ENCODE results near the gene HOXA9.

Gene HOXA9

DNA sequence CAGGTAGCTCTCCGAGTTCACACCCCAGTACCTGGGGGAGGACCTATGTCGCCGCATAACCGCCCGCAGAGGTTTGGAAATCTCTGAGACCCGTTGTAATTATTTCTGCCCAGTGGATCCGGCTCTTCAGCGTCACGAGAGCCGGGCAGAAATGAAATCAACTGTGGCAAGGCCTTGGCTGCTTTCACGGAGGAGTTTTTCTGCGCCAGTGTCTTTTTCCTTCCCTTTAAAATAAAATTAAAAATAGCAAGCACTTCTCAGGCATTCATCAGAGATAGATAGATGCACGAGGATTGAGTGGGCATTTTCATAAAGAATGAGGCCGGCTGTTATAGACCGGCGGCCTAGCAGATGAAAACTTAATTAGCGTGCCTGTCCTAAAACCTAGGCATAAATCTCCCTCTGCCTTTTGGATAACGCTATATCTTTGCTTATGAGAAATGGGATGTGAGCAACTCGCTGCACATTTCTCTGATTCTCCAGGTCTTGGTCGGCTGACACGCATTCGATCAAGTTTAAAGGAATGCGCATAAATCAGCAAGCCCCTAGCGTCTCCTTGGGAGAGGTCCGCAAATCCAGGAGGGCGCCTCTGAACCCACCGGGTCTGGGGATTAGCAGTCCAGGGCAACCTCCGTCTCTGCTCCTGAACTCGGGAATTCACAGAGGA is 28.1 kb upstream of the HOXA9 start:
- TF ChIP-seq CTCF (IDR thresholded peaks at IDR 0.05; ENCODE audit: low read depth, low read length) = no peak
- Histone ChIP-seq H3K4me3 (ENCODE audit: low read depth, low read length) (no peak overlapping the region), H3K9me3 (no peaks in the 10 kb centered on the region), H3K36me3 (no peaks in the 10 kb centered on the region), H3K27me3 (peaks cover 100% of the 10 kb centered on the region), H3K4me1 (no peaks in the 10 kb centered on the region)
- no peak for DNase-seq

DNA sequence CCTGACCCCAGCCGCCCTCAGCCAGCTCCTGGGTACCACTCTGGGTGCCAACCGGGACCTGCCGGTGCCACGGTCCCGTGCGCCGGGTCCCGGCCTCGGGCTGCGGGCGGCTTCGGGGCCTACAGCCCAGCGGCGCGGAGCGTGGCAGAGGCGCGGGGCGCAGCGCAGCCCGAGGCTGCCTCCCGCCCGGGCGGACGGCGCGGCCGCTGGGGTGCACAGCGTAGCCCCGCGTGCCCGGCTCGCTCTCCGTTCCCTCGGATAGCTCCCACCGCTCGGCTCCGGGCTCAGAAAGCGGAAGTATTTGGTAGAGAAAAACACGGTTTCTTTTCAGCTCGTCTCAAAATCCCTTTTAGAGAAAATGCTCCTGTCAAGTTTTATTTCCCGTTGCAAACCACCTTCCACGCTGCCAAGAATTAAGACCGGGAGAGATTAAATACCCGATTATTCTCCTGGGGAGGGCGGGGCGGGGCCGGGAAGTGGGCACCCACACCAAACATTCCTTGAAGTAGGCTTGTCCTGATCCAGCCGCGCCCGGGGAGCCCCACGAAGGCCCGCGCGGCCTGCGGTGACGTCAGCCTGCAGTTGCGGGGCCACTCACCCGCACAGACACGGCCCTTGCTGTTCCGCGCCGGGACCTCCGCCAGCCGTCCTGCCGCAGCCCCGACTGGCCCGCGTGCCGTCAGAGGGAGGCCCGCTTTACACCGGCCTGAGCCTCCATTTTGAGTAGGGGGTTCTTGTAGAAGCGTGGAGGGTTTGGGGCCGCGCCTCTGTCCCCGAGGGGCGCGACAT is 27.4 kb upstream of the HOXA9 start:
- no peaks in the 10 kb centered on the region for H3K9me3 ChIP-seq
- H3K27me3 ChIP-seq = peaks cover 100% of the 10 kb centered on the region
- no peaks in the 10 kb centered on the region for H3K4me1 ChIP-seq
- TF ChIP-seq CTCF (IDR thresholded peaks at IDR 0.05; ENCODE audit: low read depth, low read length) = no peak
- no peak for DNase-seq
- no peak overlapping the region for H3K4me3 ChIP-seq (ENCODE audit: low read depth, low read length)
- H3K36me3 ChIP-seq = no peaks in the 10 kb centered on the region

DNA sequence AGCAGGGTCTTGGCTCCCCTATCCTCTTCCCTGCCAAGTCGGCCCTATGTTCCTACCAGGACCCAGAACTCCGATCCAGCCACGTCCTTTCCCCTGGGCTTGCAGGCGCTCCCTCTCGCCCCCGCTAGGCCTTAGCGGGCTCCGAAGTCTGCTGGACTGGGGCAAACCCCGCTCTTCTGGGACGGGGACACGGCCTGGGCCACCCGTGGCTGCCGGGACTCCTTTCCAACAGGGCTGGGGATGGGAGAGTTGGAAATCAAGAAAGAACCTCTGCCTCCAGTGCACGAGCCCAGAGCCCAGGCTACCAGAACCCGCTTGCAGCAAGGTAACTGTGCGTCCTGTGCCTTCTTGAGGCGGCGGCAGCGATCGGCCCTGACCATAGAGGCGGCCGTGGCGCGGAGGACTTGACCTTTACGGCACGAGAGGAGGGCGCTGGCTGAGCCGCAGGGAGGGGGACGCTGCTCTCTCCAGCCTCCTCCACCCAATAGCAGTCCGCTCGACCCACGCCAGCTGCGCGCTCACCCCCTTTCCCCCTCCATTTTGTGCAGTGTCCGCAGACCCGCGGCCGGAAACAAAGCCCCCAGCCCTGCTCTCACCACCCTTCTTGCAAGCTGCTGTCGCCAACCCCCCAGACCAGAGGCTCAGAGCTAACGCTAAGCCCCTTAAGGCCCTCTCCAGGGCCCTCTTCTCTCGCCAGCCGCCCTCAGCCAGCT is 26.7 kb upstream of the HOXA9 start:
- Histone ChIP-seq H3K36me3 (no peaks in the 10 kb centered on the region), H3K4me3 (ENCODE audit: low read depth, low read length) (no peak overlapping the region), H3K4me1 (no peaks in the 10 kb centered on the region), H3K27me3 (peaks cover 100% of the 10 kb centered on the region), H3K9me3 (no peaks in the 10 kb centered on the region)
- no peak for TF ChIP-seq CTCF (IDR thresholded peaks at IDR 0.05; ENCODE audit: low read depth, low read length)
- DNase-seq = no peak

DNA sequence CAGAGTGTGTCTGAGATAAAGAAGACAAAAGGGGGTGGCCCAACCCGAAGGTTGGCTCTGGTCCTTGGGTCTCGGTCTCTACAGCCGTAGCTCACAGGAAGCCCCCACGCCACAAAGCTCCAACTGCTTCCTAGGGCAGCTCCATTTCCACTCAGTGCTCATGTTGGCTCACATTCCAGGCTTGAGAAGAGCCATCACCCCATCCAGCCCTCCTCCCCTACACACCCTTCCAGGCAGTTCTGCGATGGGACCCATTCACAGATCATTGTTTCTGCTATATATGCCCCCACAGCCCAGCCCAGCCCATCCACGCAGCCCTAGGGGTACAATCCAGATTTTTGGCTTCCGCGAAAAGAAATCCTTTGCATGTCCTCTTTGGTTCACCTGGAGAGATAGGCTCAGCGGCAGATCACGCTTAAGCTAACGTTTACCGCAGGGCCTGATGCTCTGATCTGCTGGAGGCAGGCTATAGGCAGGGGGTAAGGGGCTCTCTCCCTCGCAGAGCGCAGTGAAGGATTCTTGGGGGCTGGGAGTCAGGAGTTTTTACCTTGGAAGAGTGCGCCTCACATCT is 25.9 kb upstream of the HOXA9 start:
- Histone ChIP-seq H3K4me3 (ENCODE audit: low read depth, low read length) (no peak overlapping the region), H3K27me3 (peaks cover 100% of the 10 kb centered on the region), H3K36me3 (no peaks in the 10 kb centered on the region), H3K4me1 (no peaks in the 10 kb centered on the region), H3K9me3 (no peaks in the 10 kb centered on the region)
- DNase-seq = no peak
- TF ChIP-seq CTCF (IDR thresholded peaks at IDR 0.05; ENCODE audit: low read depth, low read length) = no peak

DNA sequence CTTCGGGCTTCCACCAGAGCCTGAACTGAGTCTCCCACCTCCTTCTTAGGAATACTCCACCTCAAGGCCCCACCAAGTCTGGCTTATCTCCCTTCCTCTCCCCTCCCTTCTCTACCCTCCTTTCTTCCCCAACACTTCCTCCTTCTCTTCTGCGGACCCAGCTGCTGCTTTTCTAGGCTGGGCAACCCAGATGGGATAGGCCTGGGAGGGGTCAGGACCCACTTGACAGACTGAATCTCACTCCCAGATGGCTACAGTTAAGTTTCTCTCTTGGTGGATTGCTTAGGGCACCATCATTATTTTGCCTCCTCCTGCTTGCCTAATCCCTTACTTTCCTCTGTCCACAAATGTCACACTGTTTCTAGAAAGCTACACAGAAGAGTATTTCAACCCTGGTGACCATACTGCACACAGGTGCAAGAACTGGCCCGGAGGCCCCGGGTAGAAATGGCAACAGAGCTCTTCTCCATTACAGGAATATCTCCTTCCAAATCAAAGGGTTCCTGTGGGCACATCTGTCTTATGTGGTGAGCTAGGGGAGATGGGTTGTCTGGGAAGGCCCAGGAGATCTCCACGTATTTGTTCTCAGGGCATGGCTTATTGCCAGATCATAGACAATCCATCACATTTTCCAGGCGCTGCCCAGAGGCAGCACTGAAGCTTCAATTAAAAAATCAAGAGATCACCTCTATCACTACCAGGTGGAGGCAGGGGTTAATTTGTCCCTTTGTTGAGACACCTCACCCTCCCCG is 24.8 kb upstream of the HOXA9 start:
- DNase-seq = no peak
- Histone ChIP-seq H3K4me3 (ENCODE audit: low read depth, low read length) (no peak overlapping the region), H3K9me3 (no peaks in the 10 kb centered on the region), H3K4me1 (no peaks in the 10 kb centered on the region), H3K27me3 (peaks cover 100% of the 10 kb centered on the region), H3K36me3 (no peaks in the 10 kb centered on the region)
- TF ChIP-seq CTCF (IDR thresholded peaks at IDR 0.05; ENCODE audit: low read depth, low read length) = no peak

Data from BE2C (cell line).